Measurements from ENCODE around the gene PECR.

The PECR gene

DNA sequence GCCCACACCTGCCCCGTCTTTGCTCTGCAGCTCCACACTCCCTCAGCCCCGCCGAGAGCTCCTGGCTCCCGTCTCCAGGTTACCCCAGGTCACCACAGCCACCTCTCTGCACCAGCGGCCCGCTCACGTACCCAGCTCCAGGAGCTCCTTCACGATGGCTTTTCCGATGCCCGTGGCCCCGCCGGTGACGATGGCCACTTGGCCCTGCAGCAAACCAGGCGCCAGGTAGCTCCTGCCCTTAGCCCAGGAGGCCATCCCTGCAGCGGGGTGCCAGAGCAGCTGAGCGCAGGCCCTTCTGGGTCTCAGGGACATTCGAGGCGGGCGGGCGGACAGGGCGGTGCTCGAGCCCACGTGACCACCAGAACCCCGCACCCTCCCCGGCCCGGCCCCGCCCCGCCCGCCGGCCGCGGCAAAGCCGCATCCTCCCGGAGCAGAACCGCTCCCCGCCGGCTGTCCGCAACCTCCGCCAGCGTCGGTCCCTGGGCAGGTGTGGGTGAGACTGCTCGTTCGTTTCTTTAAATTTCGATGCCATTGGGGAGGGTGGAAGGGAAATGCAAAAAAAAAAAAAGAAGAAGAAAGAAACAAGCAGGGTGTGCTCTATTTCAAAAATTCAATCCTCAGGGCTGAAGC lies at the start of gene PECR, which contains the start of gene TMEM169:
Gene PECR, minus strand, starts transcription at position 323 of the 630 bp plus-strand sequence. Its CDS starts 68 bp downstream, at position 255.
Gene TMEM169, plus strand, starts transcription at position 433 of the 630 bp plus-strand sequence. CDS start 14,045 bp downstream, outside the sequence.
- in situ Hi-C loops (cut with MboI; ENCODE audit: low sequenced_read_pairs), result no loop called here

DNA sequence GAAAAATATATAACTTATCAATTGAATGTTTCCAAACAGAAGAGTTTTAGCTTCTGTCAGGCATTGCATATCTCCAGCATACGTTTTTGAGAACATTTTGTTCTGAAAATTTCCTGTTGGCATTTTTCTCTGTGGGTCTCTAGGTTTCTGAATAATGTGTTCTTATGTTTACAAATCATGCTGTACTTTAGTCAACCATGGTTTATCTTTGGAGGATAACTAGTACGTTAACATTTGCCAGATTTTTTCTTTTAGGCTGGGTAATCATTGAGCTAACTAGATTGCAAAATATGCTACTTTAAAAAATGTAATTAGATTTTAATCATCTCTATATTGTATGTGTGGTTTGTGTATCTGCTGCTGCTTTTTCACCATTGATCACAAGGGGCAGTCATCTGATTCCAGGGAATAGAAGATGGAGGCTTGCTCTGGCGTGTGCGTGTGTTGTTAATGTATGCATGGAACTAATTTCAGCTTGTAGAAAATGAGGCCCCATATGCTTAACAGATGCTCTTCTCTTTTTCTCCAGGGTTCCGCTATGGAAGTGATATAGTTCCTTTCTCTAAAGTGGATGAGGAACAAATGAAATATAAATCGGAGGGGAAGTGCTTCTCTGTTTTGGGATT lies 48.9 kb upstream of the PECR start:
- in situ Hi-C loops (cut with MboI; ENCODE audit: low sequenced_read_pairs), result no loop called here

GRCh38 chr2:216126943-216127342 lies 45.3 kb upstream of the PECR start:
- in situ Hi-C loops (cut with MboI; ENCODE audit: low sequenced_read_pairs), result no loop called here

DNA sequence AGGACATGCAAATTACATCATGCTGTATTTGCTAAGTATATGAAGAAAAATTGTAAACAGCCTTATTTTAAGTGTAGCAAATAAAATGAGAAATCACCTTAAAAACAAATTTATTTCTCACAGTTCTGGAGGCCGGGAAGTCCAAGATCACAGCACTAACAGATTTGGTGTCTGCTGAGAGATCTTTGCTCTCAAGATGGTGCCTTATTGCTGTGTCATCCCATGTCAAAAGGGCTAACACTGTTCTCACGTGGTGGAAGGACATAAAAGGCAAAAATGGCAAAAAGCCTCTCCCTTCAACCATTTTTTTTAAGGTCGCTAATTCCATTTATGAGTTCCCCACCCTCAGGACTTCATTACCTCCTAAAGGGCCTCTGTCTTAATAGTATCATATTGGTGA lies 39.6 kb upstream of the PECR start:
- in situ Hi-C loops (cut with MboI; ENCODE audit: low sequenced_read_pairs), result no loop called here

GRCh38 chr2:216119986-216120385 lies 38.4 kb upstream of the PECR start:
- in situ Hi-C loops (cut with MboI; ENCODE audit: low sequenced_read_pairs), result no loop called here

DNA sequence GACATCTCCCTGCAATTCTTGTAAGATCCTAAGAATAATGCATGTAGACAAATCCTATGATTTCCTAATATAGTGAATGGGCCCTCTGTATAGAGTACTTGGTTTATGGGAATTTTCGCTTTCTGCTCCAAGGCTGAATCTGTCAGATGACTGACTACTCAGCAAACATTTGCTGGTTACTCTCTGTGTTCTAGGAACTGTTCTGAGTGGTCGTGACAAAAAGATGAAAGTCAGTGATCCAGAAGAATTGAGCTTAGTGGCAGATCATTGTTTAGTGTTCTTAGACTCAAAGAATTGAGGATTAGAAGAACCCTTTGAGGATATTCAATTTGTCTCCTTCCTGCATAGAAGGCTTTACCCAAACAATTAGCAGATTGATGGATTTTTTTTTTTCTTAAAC lies 37.5 kb upstream of the PECR start:
- in situ Hi-C loops (cut with MboI; ENCODE audit: low sequenced_read_pairs), result no loop called here

DNA sequence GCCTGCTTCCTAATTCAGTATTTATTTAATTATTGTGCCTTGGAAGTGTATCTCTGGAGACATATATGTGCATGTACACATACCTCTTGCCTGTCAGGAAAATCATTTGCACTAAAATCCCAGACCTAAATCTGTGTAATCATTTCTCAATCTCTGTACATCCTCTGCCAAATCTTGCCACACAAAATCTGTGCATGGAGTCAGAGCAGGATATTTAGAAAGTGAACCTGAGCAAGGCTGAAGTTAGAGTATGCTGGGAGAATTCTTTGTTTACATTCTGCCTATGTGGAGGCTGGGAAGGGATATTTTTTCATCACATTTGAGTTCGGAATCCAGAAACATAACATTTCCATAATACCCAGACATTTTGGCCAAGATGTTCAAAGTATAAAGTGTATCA lies 36.9 kb upstream of the PECR start:
- in situ Hi-C loops (cut with MboI; ENCODE audit: low sequenced_read_pairs), result no loop called here

- in situ Hi-C loops (cut with MboI; ENCODE audit: low sequenced_read_pairs), result no loop called here
These were observed 36.1 kb upstream of the PECR start for GRCh38 chr2:216117561-216118340.

GRCh38 chr2:216116418-216116817 lies 34.8 kb upstream of the PECR start:
- in situ Hi-C loops (cut with MboI; ENCODE audit: low sequenced_read_pairs), result no loop called here

GRCh38 chr2:216114714-216115531 lies 33.3 kb upstream of the PECR start:
- in situ Hi-C loops (cut with MboI; ENCODE audit: low sequenced_read_pairs), result no loop called here

DNA sequence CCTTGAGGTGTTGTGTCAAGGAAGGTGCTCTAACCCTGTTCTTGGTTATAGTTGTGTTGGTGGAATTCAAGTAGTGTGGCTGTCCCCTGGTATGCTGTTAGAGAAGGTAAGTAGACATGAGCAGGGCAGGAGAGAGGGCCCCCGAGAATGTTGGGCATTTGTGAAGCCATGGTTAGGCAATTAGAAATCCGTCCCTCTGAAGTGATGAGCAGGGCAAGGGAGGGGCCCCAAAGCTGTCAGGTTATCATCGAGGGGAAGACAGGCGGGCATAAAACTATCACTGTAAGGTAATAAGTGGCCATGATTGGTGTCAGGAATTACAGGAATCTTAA lies 32.7 kb upstream of the PECR start:
- in situ Hi-C loops (cut with MboI; ENCODE audit: low sequenced_read_pairs), result no loop called here

DNA sequence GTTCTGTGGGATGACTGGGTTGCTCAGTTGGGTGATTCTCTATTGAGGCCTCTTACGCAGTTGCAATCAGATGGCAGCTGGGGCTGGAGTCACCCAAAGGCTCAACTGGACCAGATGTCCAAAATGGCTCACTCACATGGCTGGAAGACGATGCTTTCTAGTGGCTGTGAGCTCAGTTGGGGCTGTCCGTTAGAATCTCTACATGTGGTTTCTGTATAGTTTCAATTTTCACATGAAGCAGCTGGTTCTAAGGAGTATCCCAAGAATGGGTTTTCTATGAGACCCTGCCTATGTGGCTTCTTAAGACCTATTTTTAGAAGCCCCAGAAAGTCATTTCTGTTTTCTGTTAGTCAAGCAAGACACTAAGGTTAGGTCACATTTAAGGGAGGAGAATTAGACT lies 32.0 kb upstream of the PECR start:
- in situ Hi-C loops (cut with MboI; ENCODE audit: low sequenced_read_pairs), result no loop called here

GRCh38 chr2:216112926-216113325 lies 31.3 kb upstream of the PECR start:
- in situ Hi-C loops (cut with MboI; ENCODE audit: low sequenced_read_pairs), result no loop called here

DNA sequence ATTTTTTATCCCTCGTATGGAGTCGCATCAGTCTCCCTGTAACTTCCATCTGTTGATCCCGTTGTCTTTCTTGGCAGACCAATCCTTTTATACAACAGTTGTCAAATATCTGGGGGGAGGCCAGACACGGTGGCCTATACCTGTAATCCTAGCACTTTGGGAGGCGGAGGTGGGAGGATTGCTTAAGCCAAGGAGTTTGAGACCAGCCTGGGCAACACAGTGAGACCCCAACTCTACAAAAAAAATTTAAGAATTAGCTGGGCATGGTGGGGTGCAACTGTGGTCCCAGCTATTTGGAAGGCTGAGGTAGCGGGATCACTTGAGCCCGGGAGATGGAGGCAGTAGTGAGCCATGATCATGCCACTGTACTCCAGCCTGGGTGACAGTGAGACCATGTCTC lies 29.5 kb upstream of the PECR start:
- in situ Hi-C loops (cut with MboI; ENCODE audit: low sequenced_read_pairs), result no loop called here

- in situ Hi-C loops (cut with MboI; ENCODE audit: low sequenced_read_pairs), result no loop called here
These were observed 29.0 kb upstream of the PECR start for GRCh38 chr2:216110620-216111019.

- in situ Hi-C loops (cut with MboI; ENCODE audit: low sequenced_read_pairs), result no loop called here
These were observed 28.5 kb upstream of the PECR start for GRCh38 chr2:216109962-216110614.

GRCh38 chr2:216108967-216109921 lies 27.6 kb upstream of the PECR start, which contains the start of gene XRCC5:
TSS of gene XRCC5 (plus strand) at chr2:216109348. CDS start at chr2:216109437, 89 bp downstream.
- in situ Hi-C loops (cut with MboI; ENCODE audit: low sequenced_read_pairs), result no loop called here

GRCh38 chr2:216108310-216108966 lies 26.8 kb upstream of the PECR start:
- in situ Hi-C loops (cut with MboI; ENCODE audit: low sequenced_read_pairs), result no loop called here

GRCh38 chr2:216107760-216108159 lies 26.2 kb upstream of the PECR start:
- in situ Hi-C loops (cut with MboI; ENCODE audit: low sequenced_read_pairs), result no loop called here

Measured in HL-60/S4 (cell line).